GM23338 (cell line): Measurements from ENCODE around the gene LRRC26. TPM values are rescaled to one million over a fixed set of nuclear protein-coding genes. Genes with fewer than 3 reads are reported as not detected.
A peak's percentile ranks its signal among the peaks of the same experiment; 100 is the strongest.

Experiments
- ATAC-seq: fragments of 200-7000 bp; cut with Tn5 transposase; 3 replicates; pipeline ENCODE4 v1.9.1; 2020
- DNase-seq: peaks from one replicate; pipeline ENCODE4 v3.0.0-alpha.2; 2015; ENCODE audit warnings: low spot score
- H2AFZ ChIP-seq: fragments of 200-600 bp; sonication (generic); 2 replicates; pipeline ENCODE4 v1.8.0; 2016; ENCODE audit warnings: antibody characterized with exemption, mild to moderate bottlenecking, moderate library complexity
- H3F3A ChIP-seq: fragments of 200-600 bp; sonication (generic); replicated peaks from 2 replicates; pipeline ENCODE4 v1.8.0; 2017; ENCODE audit warnings: antibody characterized with exemption, mixed run types, low read depth
- H3K27ac ChIP-seq: fragments of 200-600 bp; sonication (generic); 2 replicates; pipeline ENCODE4 v1.6.1; 2016; ENCODE audit warnings: low read depth
- H3K27me3 ChIP-seq: fragments of 200-600 bp; sonication (generic); 2 replicates; pipeline ENCODE4 v1.8.0; 2016; ENCODE audit warnings: mild to moderate bottlenecking, mixed run types, moderate library complexity; ENCODE audit not compliant: insufficient read depth
- H3K36me3 ChIP-seq: fragments of 200-600 bp; sonication (generic); 2 replicates; pipeline ENCODE4 v1.8.0; 2016; ENCODE audit warnings: mild to moderate bottlenecking; ENCODE audit not compliant: insufficient read depth
- H3K4me1 ChIP-seq: fragments of 200-600 bp; sonication (generic); 2 replicates; pipeline ENCODE4 v1.8.0; 2016; ENCODE audit warnings: mild to moderate bottlenecking, moderate library complexity; ENCODE audit not compliant: insufficient read depth
- H3K4me2 ChIP-seq: fragments of 200-600 bp; sonication (generic); 2 replicates; pipeline ENCODE4 v1.7.1; 2017; ENCODE audit warnings: mixed run types
- H3K4me3 ChIP-seq: fragments of 200-600 bp; sonication (generic); 2 replicates; pipeline ENCODE4 v1.6.1; 2016; ENCODE audit warnings: mixed run types
- H3K79me2 ChIP-seq: fragments of 200-600 bp; sonication (generic); replicated peaks from 2 replicates; pipeline ENCODE4 v1.8.0; 2017; ENCODE audit warnings: mild to moderate bottlenecking; ENCODE audit not compliant: insufficient read depth
- H3K9me2 ChIP-seq: fragments of 200-600 bp; sonication (generic); 2 replicates; pipeline ENCODE4 v1.8.0; 2017; ENCODE audit not compliant: insufficient read depth
- H4K20me1 ChIP-seq: fragments of 200-600 bp; sonication (generic); replicated peaks from 2 replicates; pipeline ENCODE4 v1.8.0; 2017; ENCODE audit warnings: mild to moderate bottlenecking; ENCODE audit not compliant: insufficient read depth
- H3K27ac Mint-ChIP-seq: 2 replicates; pipeline ENCODE4 v1.8.0; 2020; ENCODE audit warnings: inconsistent platforms, mild to moderate bottlenecking, moderate library complexity, mixed read lengths
- H3K27me3 Mint-ChIP-seq: 3 replicates; pipeline ENCODE4 v1.8.0; 2022; ENCODE audit warnings: low read depth, mild to moderate bottlenecking, moderate library complexity, mixed read lengths, inconsistent platforms; ENCODE audit not compliant: insufficient read depth, poor library complexity
- H3K36me3 Mint-ChIP-seq: 3 replicates; pipeline ENCODE4 v1.8.0; 2021; ENCODE audit warnings: low read depth, mild to moderate bottlenecking, inconsistent platforms, moderate library complexity, mixed read lengths
- H3K4me1 Mint-ChIP-seq: 3 replicates; pipeline ENCODE4 v1.8.0; 2020; ENCODE audit warnings: mild to moderate bottlenecking, inconsistent platforms, mixed read lengths
- H3K4me3 Mint-ChIP-seq: 3 replicates; pipeline ENCODE4 v1.8.0; 2021; ENCODE audit warnings: moderate library complexity, mild to moderate bottlenecking, inconsistent platforms, mixed read lengths
- H3K9me3 Mint-ChIP-seq: 3 replicates; pipeline ENCODE4 v1.8.0; 2020; ENCODE audit warnings: moderate library complexity, mild to moderate bottlenecking, inconsistent platforms, mixed read lengths
- CREB1 ChIP-seq: fragments of 250-450 bp; sonication (Bioruptor Pico); IDR thresholded peaks from 2 replicates; pipeline ENCODE4 v1.5.0; 2020; ENCODE audit warnings: low read depth, mild to moderate bottlenecking, moderate library complexity
- CTCF ChIP-seq, 2 experiments: fragments of 200-600 bp in 1 of 2; sonication (generic) in 1 of 2; conservative IDR thresholded peaks; 2 replicates each; pipeline versions ENCODE4 v1.5.1 to v1.6.1; 2016 to 2017; ENCODE audit warnings: antibody characterized with exemption in 2 of 2, low read depth in 2 of 2, mild to moderate bottlenecking in 2 of 2, moderate library complexity in 1 of 2
- ETS1 ChIP-seq: IDR thresholded peaks from 2 replicates; pipeline ENCODE4 v1.6.1; 2016; ENCODE audit warnings: antibody characterized with exemption
- EZH2 ChIP-seq: fragments of 200-600 bp; sonication (generic); IDR thresholded peaks from one replicate; pipeline ENCODE4 v1.8.0; 2017; ENCODE audit warnings: antibody characterized with exemption, mild to moderate bottlenecking, low read depth; ENCODE audit not compliant: unreplicated experiment
- JUNB ChIP-seq: IDR thresholded peaks from one replicate; pipeline ENCODE4 v1.6.1; 2016; ENCODE audit warnings: antibody characterized with exemption; ENCODE audit not compliant: unreplicated experiment
- NANOG ChIP-seq: IDR thresholded peaks from 2 replicates; pipeline ENCODE4 v1.6.1; 2016; ENCODE audit warnings: antibody characterized with exemption, borderline replicate concordance
- REST ChIP-seq: IDR thresholded peaks from one replicate; pipeline ENCODE4 v1.6.1; 2018; ENCODE audit warnings: antibody characterized with exemption; ENCODE audit not compliant: unreplicated experiment
- STAT1 ChIP-seq: IDR thresholded peaks from one replicate; pipeline ENCODE4 v1.6.1; 2016; ENCODE audit warnings: antibody characterized with exemption; ENCODE audit not compliant: unreplicated experiment
- ZNF114 ChIP-seq: fragments of 250-450 bp; sonication (Bioruptor Pico); IDR thresholded peaks from 2 replicates; pipeline ENCODE4 v1.5.0; 2020; ENCODE audit warnings: mild to moderate bottlenecking, moderate library complexity
- ZNF331 ChIP-seq: fragments of 250-450 bp; sonication (Bioruptor Pico); IDR thresholded peaks from 2 replicates; pipeline ENCODE4 v1.5.0; 2020; ENCODE audit warnings: low read depth, mild to moderate bottlenecking, moderate library complexity
- polyA plus RNA-seq: library from polyadenylated mRNA; unstranded; fragments of >200 nt; fragmentation: Nextera tagmentation; extraction: Ambion mirVana; gene quantifications from 2 replicates; pipeline ENCODE4 v1.2.1, GENCODE V29; 2016
- total RNA-seq: library from RNA; depleted of rRNA; stranded (reverse); fragments of >200 nt; shearing (Covaris generic); gene quantifications from 2 replicates; pipeline ENCODE4 v1.2.3, GENCODE V29; 2014

The LRRC26 gene
- total and polyA plus RNA-seq, 2 experiments from 2014 or later: 0.21 to 4.3 TPM

- TF ChIP-seq EZH2 (peak; percentile 46), CTCF (conservative IDR thresholded peaks at IDR 0.05; ENCODE audit: low read depth in 2 of 2) (peak in 1 of 2 experiments; percentile 23; a peak in 2 of 4 replicates), NANOG (no peak), ZNF114 (CRISPR knock-in tag) (no peak), REST (no peak), STAT1 (no peak), ZNF331 (no peak), ETS1 (no peak), CREB1 (CRISPR knock-in tag) (no peak), JUNB (no peak)
- Mint-ChIP-seq H3K27me3 (peaks cover 87% of the 10 kb centered on the region), H3K9me3 (no peaks in the 10 kb centered on the region), H3K4me1 (no peaks in the 10 kb centered on the region; the same call in 2 of the 3 replicates), H3K27ac (no peak overlapping the region), H3K36me3 (no peaks in the 10 kb centered on the region), H3K4me3 (peak overlapping the region; percentile 69)
- H3K27me3 ChIP-seq: peaks cover 86% of the 10 kb centered on the region
- peak overlapping the region; percentile 82 for H3K4me2 ChIP-seq
- H3K27ac ChIP-seq: no peak overlapping the region
- no peaks in the 10 kb centered on the region for H3K36me3 ChIP-seq
- H3K9me2 ChIP-seq: no peaks in the 10 kb centered on the region
- H3K4me3 ChIP-seq: peak overlapping the region; percentile 62
- ATAC-seq (peak; percentile 30), DNase-seq (peak; percentile 74)
- peak overlapping the region; percentile 56 for H2AFZ ChIP-seq
- H3K4me1 ChIP-seq: no peaks in the 10 kb centered on the region
- H3F3A ChIP-seq: no peaks in the 10 kb centered on the region
- no peaks in the 10 kb centered on the region for H3K79me2 ChIP-seq
- H4K20me1 ChIP-seq: no peaks in the 10 kb centered on the region
These were observed 7.1 kb downstream of the LRRC26 start for GRCh38 chr9:137162505-137163364.
